KMS-11 (cell line): ENCODE results near the gene TMEM54.
"Not testable (repeated sequence)": the region's sequence is repeated elsewhere in the genome, so short reads cannot be mapped to it uniquely, and the experiment has no call there.

ENCODE experiments used
- H2AFZ ChIP-seq: fragments of 200-600 bp; sonication (generic); 2 replicates; pipeline ENCODE4 v1.6.1; 2016; ENCODE audit warnings: antibody characterized with exemption, mixed run types, low read depth
- H3K27ac ChIP-seq: fragments of 200-600 bp; sonication (generic); 2 replicates; pipeline ENCODE4 v1.6.1; 2016; ENCODE audit warnings: mild to moderate bottlenecking, mixed run types
- H3K27me3 ChIP-seq: fragments of 200-600 bp; sonication (generic); 2 replicates; pipeline ENCODE4 v1.6.1; 2017; ENCODE audit warnings: mild to moderate bottlenecking, low read depth, mixed run types, moderate library complexity; ENCODE audit not compliant: insufficient read depth
- H3K36me3 ChIP-seq: fragments of 200-600 bp; sonication (generic); 2 replicates; pipeline ENCODE4 v1.6.1; 2017; ENCODE audit warnings: mild to moderate bottlenecking, mixed run types; ENCODE audit not compliant: insufficient read depth
- H3K4me1 ChIP-seq: fragments of 200-600 bp; sonication (generic); 2 replicates; pipeline ENCODE4 v1.6.1; 2016; ENCODE audit warnings: mild to moderate bottlenecking, low read depth, mixed run types; ENCODE audit not compliant: poor library complexity, severe bottlenecking
- H3K4me2 ChIP-seq: fragments of 200-600 bp; sonication (generic); 2 replicates; pipeline ENCODE4 v1.7.0; 2016; ENCODE audit warnings: mild to moderate bottlenecking, mixed run types
- H3K4me3 ChIP-seq: fragments of 200-600 bp; sonication (generic); IDR thresholded peaks from 2 replicates; pipeline ENCODE4 v1.6.1; 2017; ENCODE audit warnings: low read depth, low read length, mixed read lengths; ENCODE audit not compliant: insufficient read depth
- H3K79me2 ChIP-seq: fragments of 200-600 bp; sonication (generic); 2 replicates; pipeline ENCODE4 v1.6.1; 2016; ENCODE audit warnings: low read depth, mixed run types; ENCODE audit not compliant: insufficient read depth
- H3K9ac ChIP-seq: fragments of 200-600 bp; sonication (generic); 2 replicates; pipeline ENCODE4 v1.6.1; 2016; ENCODE audit warnings: mild to moderate bottlenecking, mixed run types
- H4K20me1 ChIP-seq: fragments of 200-600 bp; sonication (generic); 2 replicates; pipeline ENCODE4 v1.6.1; 2016; ENCODE audit warnings: mild to moderate bottlenecking, mixed run types; ENCODE audit not compliant: insufficient read depth
- TF ChIP-seq, protein P1 (sequence below): fragments of 200-600 bp; sonication (generic); conservative IDR thresholded peaks from 2 replicates; pipeline ENCODE4 v1.6.1; 2017; ENCODE audit warnings: low read depth, mild to moderate bottlenecking, antibody characterized with exemption, low read length, moderate library complexity, mixed read lengths

The TMEM54 gene

DNA sequence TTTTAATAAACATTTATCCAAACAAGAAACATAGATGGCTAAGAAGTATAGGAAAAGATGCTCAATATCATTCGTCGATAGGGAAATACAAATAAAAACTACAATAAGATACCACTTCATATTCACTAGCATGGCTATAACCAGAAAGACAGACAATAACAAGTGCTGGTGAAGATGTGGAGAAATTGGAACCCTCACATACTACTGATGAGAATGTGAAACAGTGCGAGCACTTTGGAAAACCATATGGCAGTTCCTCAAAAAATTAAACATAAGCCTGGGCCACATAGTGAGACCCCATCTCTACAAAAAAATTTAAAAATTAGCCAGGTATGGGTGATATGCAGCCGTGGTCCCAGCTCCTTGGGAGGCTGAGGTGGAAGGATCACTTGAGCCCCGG is 9.1 kb upstream of the TMEM54 start:
- no peaks in the 10 kb centered on the region for H4K20me1 ChIP-seq
- H3K27me3 ChIP-seq, result no peaks in the 10 kb centered on the region
- TF ChIP-seq, protein P1, sequence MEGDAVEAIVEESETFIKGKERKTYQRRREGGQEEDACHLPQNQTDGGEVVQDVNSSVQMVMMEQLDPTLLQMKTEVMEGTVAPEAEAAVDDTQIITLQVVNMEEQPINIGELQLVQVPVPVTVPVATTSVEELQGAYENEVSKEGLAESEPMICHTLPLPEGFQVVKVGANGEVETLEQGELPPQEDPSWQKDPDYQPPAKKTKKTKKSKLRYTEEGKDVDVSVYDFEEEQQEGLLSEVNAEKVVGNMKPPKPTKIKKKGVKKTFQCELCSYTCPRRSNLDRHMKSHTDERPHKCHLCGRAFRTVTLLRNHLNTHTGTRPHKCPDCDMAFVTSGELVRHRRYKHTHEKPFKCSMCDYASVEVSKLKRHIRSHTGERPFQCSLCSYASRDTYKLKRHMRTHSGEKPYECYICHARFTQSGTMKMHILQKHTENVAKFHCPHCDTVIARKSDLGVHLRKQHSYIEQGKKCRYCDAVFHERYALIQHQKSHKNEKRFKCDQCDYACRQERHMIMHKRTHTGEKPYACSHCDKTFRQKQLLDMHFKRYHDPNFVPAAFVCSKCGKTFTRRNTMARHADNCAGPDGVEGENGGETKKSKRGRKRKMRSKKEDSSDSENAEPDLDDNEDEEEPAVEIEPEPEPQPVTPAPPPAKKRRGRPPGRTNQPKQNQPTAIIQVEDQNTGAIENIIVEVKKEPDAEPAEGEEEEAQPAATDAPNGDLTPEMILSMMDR, result no peak
- H3K4me1 ChIP-seq, result no peaks in the 10 kb centered on the region
- no peak overlapping the region for H2AFZ ChIP-seq
- no peak overlapping the region for H3K4me2 ChIP-seq
- H3K36me3 ChIP-seq, result no peaks in the 10 kb centered on the region
- no peak overlapping the region for H3K4me3 ChIP-seq
- H3K27ac ChIP-seq, result no peak overlapping the region
- H3K79me2 ChIP-seq, result no peaks in the 10 kb centered on the region
- no peak overlapping the region for H3K9ac ChIP-seq

DNA sequence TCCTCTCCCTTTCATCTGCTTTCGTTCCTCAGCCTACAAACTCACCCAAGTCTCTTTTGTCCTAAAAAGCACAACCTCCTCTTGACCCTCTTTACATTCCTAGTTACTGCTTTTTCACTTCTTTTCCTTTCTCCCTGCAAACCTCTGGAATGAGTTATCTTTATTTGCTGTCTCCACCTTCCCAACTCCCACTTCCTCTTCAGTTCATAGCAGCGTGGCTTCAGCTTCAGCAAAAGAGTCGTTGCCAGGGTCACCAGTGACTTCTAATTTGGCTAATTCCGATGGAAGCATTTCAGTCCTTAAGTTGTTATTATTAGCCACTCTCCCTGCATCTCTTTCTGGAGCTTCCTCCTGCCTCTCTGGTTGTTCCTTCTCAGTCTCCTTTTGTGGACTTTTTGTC is 6.2 kb upstream of the TMEM54 start:
- Histone ChIP-seq H3K79me2 (no peaks in the 10 kb centered on the region), H3K4me2 (no peak overlapping the region), H4K20me1 (no peaks in the 10 kb centered on the region), H3K9ac (no peak overlapping the region), H3K36me3 (no peaks in the 10 kb centered on the region), H3K27me3 (no peaks in the 10 kb centered on the region), H2AFZ (no peak overlapping the region), H3K4me3 (no peak overlapping the region), H3K4me1 (no peaks in the 10 kb centered on the region), H3K27ac (no peak overlapping the region)
- TF ChIP-seq, protein P1, result no peak

DNA sequence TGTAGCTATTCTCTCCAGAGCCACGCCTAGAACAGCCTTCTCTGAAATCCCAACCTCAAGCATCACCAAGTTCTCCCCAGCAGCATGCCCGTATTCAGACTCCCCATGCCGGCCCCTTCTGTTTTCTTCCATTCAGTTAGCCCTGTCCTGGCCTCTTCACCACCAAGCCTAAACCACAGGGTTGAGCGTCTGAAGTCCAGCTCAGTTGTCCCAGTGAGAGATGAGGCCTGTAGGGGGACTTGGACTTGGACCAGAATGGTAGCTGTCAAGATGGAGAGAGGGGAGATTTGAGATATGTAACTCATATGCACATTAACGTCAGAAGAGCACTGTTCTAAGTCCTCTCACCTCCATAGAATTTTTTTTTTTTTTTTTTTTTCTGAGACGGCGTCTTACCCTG is 5.5 kb upstream of the TMEM54 start:
- Histone ChIP-seq H3K36me3 (no peaks in the 10 kb centered on the region), H3K79me2 (no peaks in the 10 kb centered on the region), H4K20me1 (no peaks in the 10 kb centered on the region), H3K4me2 (no peak overlapping the region), H3K4me1 (no peaks in the 10 kb centered on the region), H3K9ac (no peak overlapping the region), H3K4me3 (no peak overlapping the region), H3K27me3 (no peaks in the 10 kb centered on the region), H2AFZ (no peak overlapping the region), H3K27ac (no peak overlapping the region)
- TF ChIP-seq, protein P1, result no peak

DNA sequence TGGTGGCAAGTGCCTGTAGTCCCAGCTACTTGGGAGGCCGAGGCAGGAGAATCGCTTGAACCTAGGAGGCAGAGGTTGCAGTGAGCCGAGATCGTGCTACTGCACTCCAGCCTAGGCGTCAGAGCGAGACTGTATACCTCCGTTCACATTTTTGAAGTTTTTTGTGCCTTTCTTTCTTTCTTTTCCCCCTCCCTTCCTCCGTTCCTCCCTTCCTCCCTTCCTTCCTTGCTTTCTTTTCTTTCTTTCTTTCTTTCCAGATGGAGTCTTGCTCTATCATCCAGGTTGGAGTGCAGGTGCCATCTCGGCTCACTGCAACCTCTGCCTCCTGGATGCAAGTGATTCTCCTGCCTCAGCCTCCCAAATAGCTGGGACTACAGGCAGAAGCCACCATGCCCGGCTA is 4.4 kb upstream of the TMEM54 start:
- not testable (repeated sequence) for H4K20me1 ChIP-seq, H3K4me2 ChIP-seq, H3K79me2 ChIP-seq, H3K4me1 ChIP-seq, H3K27me3 ChIP-seq, H3K4me3 ChIP-seq, H2AFZ ChIP-seq, H3K36me3 ChIP-seq, H3K9ac ChIP-seq, H3K27ac ChIP-seq

DNA sequence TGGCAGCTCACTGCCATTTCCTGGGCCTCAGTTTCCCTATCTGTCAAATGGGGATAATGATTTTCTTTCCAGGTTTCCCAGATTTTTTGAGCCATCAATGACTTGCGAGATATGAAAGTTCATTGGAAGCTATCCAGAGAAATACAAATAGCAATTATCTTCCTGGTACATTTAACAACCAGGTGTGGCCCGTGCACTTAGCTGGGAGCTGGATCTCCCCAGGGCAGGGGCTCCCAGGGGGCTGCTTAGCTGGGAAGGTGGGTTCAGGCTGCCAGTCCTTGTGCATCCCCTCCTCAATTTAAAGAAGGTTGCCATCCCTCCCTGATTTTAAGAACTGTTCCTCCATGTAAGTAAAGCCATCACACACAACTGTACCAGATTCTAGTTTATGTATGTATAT is 3.6 kb upstream of the TMEM54 start:
- Histone ChIP-seq H3K4me2 (no peak overlapping the region), H3K27me3 (no peaks in the 10 kb centered on the region), H3K4me1 (no peaks in the 10 kb centered on the region), H3K27ac (no peak overlapping the region), H3K4me3 (no peak overlapping the region), H3K9ac (no peak overlapping the region), H3K79me2 (no peaks in the 10 kb centered on the region), H3K36me3 (no peaks in the 10 kb centered on the region), H4K20me1 (no peaks in the 10 kb centered on the region), H2AFZ (no peak overlapping the region)
- TF ChIP-seq, protein P1, result no peak
